Activated T-helper 1 cell treated with anti-CD3 and anti-CD28 coated beads, Interleukin-2, amount 50 U/mL, for 16 hours (primary cell): ENCODE results near the gene CEP72.

Source experiments
- DNase-seq, 2 donors: peaks; one replicate each; pipeline ENCODE4 v3.0.0-alpha.2; 2020; ENCODE audit warnings: low read depth in 1 of 2, low spot score in 1 of 2

CEP72 gene

DNA sequence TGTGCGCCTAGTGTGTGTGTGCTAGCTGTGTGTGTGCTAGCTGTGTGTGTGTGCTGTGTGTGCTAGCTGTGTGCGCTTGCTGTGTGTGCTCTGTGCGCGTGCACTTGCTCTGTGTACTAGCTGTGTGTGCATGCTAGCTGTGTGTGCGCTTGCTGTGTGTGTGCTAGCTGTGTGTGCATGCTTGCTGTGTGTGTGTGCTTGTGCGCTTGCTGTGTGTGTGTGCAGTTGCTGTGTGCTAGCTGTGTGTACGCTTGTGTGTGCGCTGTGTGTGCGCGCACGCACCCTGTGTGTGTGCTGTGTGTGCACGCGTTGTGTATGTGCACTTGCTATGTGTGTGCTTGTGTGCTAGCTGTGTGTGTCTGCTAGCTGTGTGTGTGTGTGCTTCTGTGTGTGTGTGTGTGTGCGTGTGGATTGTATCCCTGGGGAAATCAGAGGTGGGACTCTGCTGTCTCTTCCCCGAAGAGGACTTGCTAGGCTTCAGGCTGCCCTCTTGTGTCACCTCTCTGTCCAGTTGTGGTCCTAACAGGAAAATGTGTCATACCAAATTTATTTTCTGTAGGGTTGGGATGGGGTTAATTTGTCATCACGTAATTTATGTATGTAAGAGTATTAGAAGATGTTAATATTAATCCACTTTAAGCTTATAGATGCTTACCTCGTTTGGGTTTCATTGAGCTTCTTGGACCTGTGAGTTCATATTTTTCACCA is 42.1 kb downstream of the CEP72 start:
- DNase-seq: no peak

GRCh38 chr5:655406-655805 is 43.3 kb downstream of the CEP72 start:
- no peak for DNase-seq

DNA sequence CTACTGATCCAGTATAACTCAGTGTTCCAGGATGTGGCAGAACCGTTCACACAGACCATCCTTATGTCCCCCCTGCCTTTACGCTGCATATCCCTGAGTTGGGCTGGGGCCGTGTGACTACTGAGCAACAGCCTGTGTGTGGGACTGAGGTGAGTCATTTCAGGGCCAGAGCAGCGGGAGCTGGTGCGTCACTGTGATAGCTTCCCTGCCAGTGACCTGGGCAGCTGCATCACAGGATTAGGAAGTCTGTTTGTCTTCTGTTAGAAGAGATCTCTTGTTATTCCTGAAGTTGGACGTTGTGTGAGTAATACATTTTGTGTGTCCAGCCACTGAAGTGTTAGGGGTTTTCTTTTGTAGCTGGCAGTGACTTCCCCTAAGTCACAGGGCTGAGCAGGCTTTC is 45.4 kb downstream of the CEP72 start:
- DNase-seq: no peak

GRCh38 chr5:658103-658502 is 46.0 kb downstream of the CEP72 start:
- no peak for DNase-seq

DNA sequence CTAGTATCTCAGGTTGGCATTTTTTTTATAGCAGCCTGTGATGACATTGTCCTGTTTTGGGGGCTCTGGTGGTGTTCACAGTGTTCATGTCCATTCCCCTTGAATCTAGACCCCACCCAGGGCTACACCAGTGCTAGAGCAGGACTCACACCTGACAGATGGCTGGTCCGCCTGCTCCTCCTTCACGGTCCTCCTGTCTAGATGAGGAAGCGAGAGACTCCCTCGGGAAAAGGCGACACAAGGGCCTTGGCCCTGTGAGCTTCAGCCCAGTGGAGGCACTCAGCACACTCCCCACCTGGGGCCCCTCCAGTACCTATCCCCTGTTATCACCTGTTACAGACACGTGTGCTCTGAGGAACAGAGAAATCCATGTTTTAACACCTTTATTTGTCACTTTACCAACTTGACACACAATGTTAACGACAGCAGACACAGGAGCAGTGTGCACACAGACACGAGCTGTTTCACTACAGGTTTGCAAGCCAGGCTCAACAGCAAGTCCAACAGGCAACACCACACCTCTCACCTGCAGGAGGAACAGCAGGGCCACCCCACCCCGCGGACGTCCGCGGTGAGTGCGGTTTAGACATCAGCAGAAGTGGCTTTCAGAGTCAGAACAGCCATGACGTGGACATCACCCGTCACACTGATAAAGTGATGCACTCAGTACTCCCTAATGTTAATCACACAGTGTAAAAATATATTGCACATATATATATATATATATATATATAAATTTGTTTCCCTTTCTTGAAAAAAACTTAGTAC is 47.5 kb downstream of the CEP72 start:
- DNase-seq: no peak

DNA sequence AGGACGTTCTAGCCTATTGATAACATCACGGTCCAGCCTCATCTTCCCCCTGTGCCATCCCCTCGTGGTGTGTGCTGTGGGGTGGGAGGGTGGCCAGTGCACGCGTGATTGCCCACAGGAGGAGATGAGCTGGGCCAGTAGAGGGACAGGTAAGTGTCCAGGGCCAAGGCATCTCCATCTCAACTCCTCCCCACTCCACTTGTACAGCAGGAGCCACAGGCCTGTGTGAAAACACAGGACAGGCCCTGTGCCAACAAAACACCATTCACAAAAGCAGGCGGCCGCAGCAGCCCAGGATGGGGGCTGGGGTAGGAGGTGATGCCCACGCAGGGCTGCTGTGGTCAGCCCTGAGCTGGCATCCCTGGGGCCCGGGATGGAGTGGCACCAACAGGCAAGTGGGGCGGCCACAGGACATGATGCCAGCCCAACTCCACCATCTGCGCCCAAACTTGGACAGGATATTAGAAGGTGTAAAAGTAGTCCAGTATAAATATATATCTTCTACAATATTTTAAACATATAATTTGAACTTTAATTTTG is 48.4 kb downstream of the CEP72 start:
- no peak for DNase-seq

- no peak for DNase-seq
These were observed 50.0 kb downstream of the CEP72 start for GRCh38 chr5:661891-662750.

- no peak for DNase-seq
These were observed 50.8 kb downstream of the CEP72 start for GRCh38 chr5:662751-663435.

- DNase-seq: no peak
These were observed 51.5 kb downstream of the CEP72 start for GRCh38 chr5:663436-664342.

- no peak for DNase-seq
These were observed 52.3 kb downstream of the CEP72 start for GRCh38 chr5:664343-664993.

DNA sequence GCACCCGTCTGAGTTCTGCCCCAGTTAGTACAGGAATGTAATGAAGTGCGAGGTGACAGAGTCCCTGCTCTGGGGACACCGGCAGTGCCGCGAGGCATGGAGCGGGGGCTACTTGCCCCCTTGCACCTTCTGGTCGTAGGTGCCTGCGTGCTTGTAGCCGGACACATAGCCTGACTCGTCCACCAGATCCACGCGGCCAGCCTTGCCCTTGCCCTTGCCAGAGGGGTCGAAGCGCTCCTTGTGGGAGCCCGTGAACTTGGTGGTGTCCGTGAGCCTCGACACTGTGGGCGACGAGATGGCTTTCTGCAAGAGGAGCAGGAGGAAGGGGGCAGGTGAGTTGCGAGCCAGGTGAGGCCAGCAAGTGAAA is 52.8 kb downstream of the CEP72 start:
- no peak for DNase-seq

GRCh38 chr5:665541-665955 is 53.4 kb downstream of the CEP72 start:
- DNase-seq: no peak

DNA sequence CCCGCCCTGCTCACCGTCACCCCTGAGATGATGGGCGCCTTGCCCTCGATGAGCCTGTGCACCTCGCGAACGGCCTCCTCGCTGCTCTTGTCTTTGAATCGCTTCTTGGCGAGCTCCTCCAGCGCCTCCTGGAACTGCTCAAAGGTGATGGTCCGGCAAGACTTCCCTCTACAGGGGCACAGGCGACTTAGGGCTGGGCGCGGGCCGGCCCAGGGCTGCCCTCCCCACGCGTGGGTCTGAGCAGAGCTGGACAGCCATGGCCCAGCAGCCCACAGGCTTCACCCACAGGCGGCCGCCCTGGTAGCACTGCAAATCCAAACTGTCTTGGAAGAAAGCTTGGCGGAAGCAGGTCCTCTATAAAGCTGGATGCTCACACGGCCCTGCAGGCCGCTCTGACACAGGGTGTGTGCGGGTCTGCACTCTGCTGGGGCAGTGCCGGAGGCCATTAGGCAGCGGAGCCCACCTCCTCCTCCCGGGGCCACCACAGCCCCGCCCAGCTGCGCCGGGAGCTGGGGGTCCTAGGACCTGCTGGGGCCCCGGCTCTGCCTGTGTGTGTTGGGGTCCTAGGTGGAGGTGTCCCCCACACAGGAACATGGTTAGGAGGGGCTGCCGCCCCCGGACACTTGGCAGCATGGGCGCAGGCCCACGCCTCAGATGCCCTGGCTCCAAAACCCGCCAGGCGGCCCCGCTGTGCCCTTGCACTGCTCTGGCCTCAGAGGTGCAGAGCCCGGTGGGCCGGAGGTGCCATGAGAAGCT is 54.0 kb downstream of the CEP72 start:
- DNase-seq: no peak

GRCh38 chr5:666816-667498 is 54.8 kb downstream of the CEP72 start:
- DNase-seq: no peak

DNA sequence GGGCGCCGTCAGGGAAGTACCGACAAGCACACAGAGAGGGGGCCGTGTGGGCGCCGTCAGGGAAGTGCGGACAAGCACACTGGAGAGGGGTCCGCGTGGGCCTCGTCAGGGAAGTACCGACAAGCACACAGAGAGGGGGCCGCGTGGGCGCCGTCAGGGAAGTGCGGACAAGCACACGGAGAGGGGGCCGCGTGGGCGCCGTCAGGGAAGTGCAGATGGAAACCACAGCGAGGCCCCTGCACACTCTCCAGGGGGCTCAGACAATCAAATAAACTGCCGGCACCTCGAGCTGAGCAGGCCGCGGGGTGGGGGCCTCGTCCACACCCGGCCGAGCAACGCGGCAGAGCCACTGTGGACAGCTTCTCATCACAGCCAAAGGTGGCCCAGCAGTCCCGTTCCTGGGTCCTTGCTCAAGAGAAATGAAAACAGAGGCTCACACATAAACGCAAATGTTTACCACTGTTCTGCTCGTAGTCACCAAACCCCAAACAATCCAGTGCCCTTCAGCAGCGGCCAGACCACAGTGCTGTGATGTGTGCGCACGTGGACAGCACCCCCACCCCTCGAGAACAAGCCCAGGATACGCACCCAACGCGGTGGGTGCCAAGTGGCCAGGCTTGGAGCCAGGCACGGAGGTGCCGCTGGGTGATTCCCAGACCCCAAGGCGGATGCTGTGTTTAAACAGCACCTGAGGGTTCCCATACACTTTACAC is 56.3 kb downstream of the CEP72 start:
- no peak for DNase-seq

DNA sequence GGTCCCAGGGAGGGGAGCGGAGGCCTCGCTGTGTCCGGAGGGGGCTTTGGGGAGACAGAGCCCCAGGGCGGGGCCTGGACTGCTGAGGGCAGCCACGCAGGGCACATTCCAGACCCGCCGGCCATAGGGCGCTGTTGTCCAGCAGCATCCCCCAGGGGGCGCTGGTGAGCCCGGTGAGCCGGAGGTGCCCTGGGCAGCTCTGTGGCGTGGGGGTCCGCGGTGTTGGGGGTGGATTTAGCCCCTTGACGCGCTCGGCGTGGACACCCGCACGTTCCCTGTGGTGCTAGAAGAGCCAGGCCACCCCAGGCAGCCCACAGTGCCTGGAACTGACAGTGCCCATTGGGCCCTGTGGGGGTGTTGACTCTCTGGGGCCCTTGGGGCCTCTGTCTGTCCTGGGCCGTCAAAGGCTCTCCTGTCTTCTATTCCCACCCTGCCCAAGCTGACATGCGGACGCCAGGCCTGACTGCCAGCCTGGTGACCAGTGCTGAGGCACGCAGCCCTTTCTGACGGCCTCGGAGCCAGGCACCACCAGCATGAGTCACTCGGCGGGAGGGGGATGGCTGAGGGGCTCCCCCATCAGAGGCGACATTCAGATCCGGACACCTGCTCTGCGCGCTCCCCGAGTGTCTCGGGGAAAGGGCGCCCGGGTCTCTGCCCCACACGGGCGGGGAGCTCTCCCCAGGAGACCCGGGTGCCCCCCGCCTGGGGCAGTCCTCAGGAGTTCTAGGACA is 57.1 kb downstream of the CEP72 start:
- DNase-seq: peak in 1 of 2 donors; percentile 24

- no peak for DNase-seq
These were observed 57.8 kb downstream of the CEP72 start for GRCh38 chr5:669842-670395.
